Memory B cell (primary cell): ENCODE measurements around the gene UCMA.
"Not testable (repeated sequence)": the region's sequence is repeated elsewhere in the genome, so short reads cannot be mapped to it uniquely, and the experiment has no call there.

Experiments used
- ATAC-seq: fragments of 150-1000 bp; cut with Tn5 transposase; 2 replicates; pipeline ENCODE4 v1.10.0; 2021; ENCODE audit warnings: low read depth, mild to moderate bottlenecking, moderate library complexity
- DNase-seq, 2 donors: peaks; one replicate each; pipeline ENCODE4 v3.0.0; 2022; ENCODE audit warnings: low spot score in 2 of 2
- H3K27ac Mint-ChIP-seq: one replicate; pipeline ENCODE4 v1.8.0; 2022; ENCODE audit warnings: mild to moderate bottlenecking, moderate library complexity, mixed read lengths
- H3K27me3 Mint-ChIP-seq: one replicate; pipeline ENCODE4 v1.8.0; 2022; ENCODE audit warnings: mixed read lengths
- H3K36me3 Mint-ChIP-seq: one replicate; pipeline ENCODE4 v1.8.0; 2022; ENCODE audit warnings: mild to moderate bottlenecking, mixed read lengths
- H3K4me1 Mint-ChIP-seq: one replicate; pipeline ENCODE4 v1.8.0; 2022; ENCODE audit warnings: mixed read lengths
- H3K4me3 Mint-ChIP-seq: one replicate; pipeline ENCODE4 v1.8.0; 2022; ENCODE audit warnings: mild to moderate bottlenecking, moderate library complexity, mixed read lengths
- H3K9me3 Mint-ChIP-seq: one replicate; pipeline ENCODE4 v1.8.0; 2022; ENCODE audit warnings: mixed read lengths

Gene UCMA

GRCh38 chr10:13234172-13234571, at the start of gene UCMA:
Gene UCMA, minus strand, starts transcription at chr10:13234374. Its CDS starts 116 bp downstream, at chr10:13234258.
- H3K27me3 Mint-ChIP-seq: peaks cover 10% of the 10 kb centered on the region
- no peak within 1 kb of the TSS for H3K4me3 Mint-ChIP-seq
- H3K27ac Mint-ChIP-seq: no peak within 1 kb of the TSS
- no peaks in the 10 kb centered on the region for H3K4me1 Mint-ChIP-seq
- DNase-seq (no peak), ATAC-seq (no peak)
- no peaks in the 10 kb centered on the region for H3K36me3 Mint-ChIP-seq
- H3K9me3 Mint-ChIP-seq: no peaks in the 10 kb centered on the region

- not testable (repeated sequence) for H3K4me3 Mint-ChIP-seq, H3K9me3 Mint-ChIP-seq, H3K4me1 Mint-ChIP-seq, ATAC-seq, H3K36me3 Mint-ChIP-seq, DNase-seq, H3K27me3 Mint-ChIP-seq, H3K27ac Mint-ChIP-seq
Measured at GRCh38 chr10:13282348-13282747, 48.2 kb upstream of the UCMA start.

- no peaks in the 10 kb centered on the region for H3K4me1 Mint-ChIP-seq
- H3K4me3 Mint-ChIP-seq: no peak overlapping the region
- DNase-seq: no peak
- peaks cover 8% of the 10 kb centered on the region for H3K36me3 Mint-ChIP-seq
- H3K27ac Mint-ChIP-seq: no peak overlapping the region
- H3K9me3 Mint-ChIP-seq: no peaks in the 10 kb centered on the region
- no peaks in the 10 kb centered on the region for H3K27me3 Mint-ChIP-seq
- ATAC-seq: no peak
Measured at GRCh38 chr10:13276749-13277365, 42.7 kb upstream of the UCMA start.

GRCh38 chr10:13276146-13276545, 42.0 kb upstream of the UCMA start:
- DNase-seq, ATAC-seq, H3K27ac Mint-ChIP-seq, H3K9me3 Mint-ChIP-seq, H3K4me3 Mint-ChIP-seq, H3K4me1 Mint-ChIP-seq, H3K36me3 Mint-ChIP-seq, H3K27me3 Mint-ChIP-seq: not testable (repeated sequence)

GRCh38 chr10:13272164-13272571, 38.0 kb upstream of the UCMA start:
- Mint-ChIP-seq H3K4me3 (peak overlapping the region; percentile 74), H3K9me3 (no peaks in the 10 kb centered on the region), H3K4me1 (peaks cover 7% of the 10 kb centered on the region), H3K27me3 (peaks cover 5% of the 10 kb centered on the region), H3K36me3 (no peaks in the 10 kb centered on the region), H3K27ac (no peak overlapping the region)
- ATAC-seq (peak; percentile 19), DNase-seq (no peak)

- Mint-ChIP-seq H3K27me3 (peaks cover 6% of the 10 kb centered on the region), H3K36me3 (no peaks in the 10 kb centered on the region), H3K27ac (no peak overlapping the region), H3K4me3 (peak overlapping the region; percentile 74), H3K9me3 (no peaks in the 10 kb centered on the region), H3K4me1 (peaks cover 7% of the 10 kb centered on the region)
- DNase-seq (peak; percentile 34 to 35), ATAC-seq (peak; percentile 90)
Measured at GRCh38 chr10:13271552-13272163, 37.5 kb upstream of the UCMA start.

- Mint-ChIP-seq H3K27ac (no peak overlapping the region), H3K4me1 (peaks cover 7% of the 10 kb centered on the region), H3K36me3 (no peaks in the 10 kb centered on the region), H3K9me3 (no peaks in the 10 kb centered on the region), H3K27me3 (peaks cover 7% of the 10 kb centered on the region), H3K4me3 (no peak overlapping the region)
- ATAC-seq (no peak), DNase-seq (no peak)
Measured at GRCh38 chr10:13270877-13271551, 36.8 kb upstream of the UCMA start.

GRCh38 chr10:13268841-13269240, 34.7 kb upstream of the UCMA start:
- H3K4me3 Mint-ChIP-seq: no peak overlapping the region
- H3K4me1 Mint-ChIP-seq: peaks cover 7% of the 10 kb centered on the region
- no peak overlapping the region for H3K27ac Mint-ChIP-seq
- DNase-seq (no peak), ATAC-seq (no peak)
- peaks cover 13% of the 10 kb centered on the region for H3K27me3 Mint-ChIP-seq
- H3K9me3 Mint-ChIP-seq: no peaks in the 10 kb centered on the region
- H3K36me3 Mint-ChIP-seq: no peaks in the 10 kb centered on the region

- Mint-ChIP-seq H3K4me3 (no peak overlapping the region), H3K36me3 (peaks cover 1% of the 10 kb centered on the region), H3K27ac (no peak overlapping the region), H3K4me1 (peaks cover 7% of the 10 kb centered on the region), H3K27me3 (peaks cover 17% of the 10 kb centered on the region), H3K9me3 (peaks cover under 1% of the 10 kb centered on the region)
- DNase-seq: no peak
- ATAC-seq: no peak
Measured at GRCh38 chr10:13268310-13268709, 34.1 kb upstream of the UCMA start.

GRCh38 chr10:13263591-13263990, 29.4 kb upstream of the UCMA start:
- no peak overlapping the region for H3K27ac Mint-ChIP-seq
- peaks cover 4% of the 10 kb centered on the region for H3K9me3 Mint-ChIP-seq
- H3K36me3 Mint-ChIP-seq: peaks cover 7% of the 10 kb centered on the region
- ATAC-seq (no peak), DNase-seq (no peak)
- no peaks in the 10 kb centered on the region for H3K4me1 Mint-ChIP-seq
- peaks cover 23% of the 10 kb centered on the region for H3K27me3 Mint-ChIP-seq
- no peak overlapping the region for H3K4me3 Mint-ChIP-seq

GRCh38 chr10:13262433-13262832, 28.3 kb upstream of the UCMA start:
- no peak overlapping the region for H3K27ac Mint-ChIP-seq
- H3K4me1 Mint-ChIP-seq: no peaks in the 10 kb centered on the region
- H3K36me3 Mint-ChIP-seq: peaks cover 7% of the 10 kb centered on the region
- H3K9me3 Mint-ChIP-seq: peaks cover 4% of the 10 kb centered on the region
- no peak for DNase-seq
- no peak overlapping the region for H3K4me3 Mint-ChIP-seq
- H3K27me3 Mint-ChIP-seq: peaks cover 21% of the 10 kb centered on the region
- no peak for ATAC-seq

GRCh38 chr10:13257621-13258140, 23.5 kb upstream of the UCMA start:
- ATAC-seq (no peak), DNase-seq (no peak)
- Mint-ChIP-seq H3K9me3 (no peaks in the 10 kb centered on the region), H3K36me3 (peaks cover 2% of the 10 kb centered on the region), H3K4me1 (no peaks in the 10 kb centered on the region), H3K4me3 (no peak overlapping the region), H3K27me3 (peaks cover 7% of the 10 kb centered on the region), H3K27ac (no peak overlapping the region)

GRCh38 chr10:13256627-13257026, 22.5 kb upstream of the UCMA start:
- no peak for ATAC-seq
- H3K27me3 Mint-ChIP-seq: peaks cover 5% of the 10 kb centered on the region
- DNase-seq: no peak
- no peak overlapping the region for H3K4me3 Mint-ChIP-seq
- no peak overlapping the region for H3K27ac Mint-ChIP-seq
- H3K36me3 Mint-ChIP-seq: peaks cover 2% of the 10 kb centered on the region
- H3K9me3 Mint-ChIP-seq: no peaks in the 10 kb centered on the region
- H3K4me1 Mint-ChIP-seq: no peaks in the 10 kb centered on the region

- H3K27me3 Mint-ChIP-seq: peaks cover 3% of the 10 kb centered on the region
- no peaks in the 10 kb centered on the region for H3K4me1 Mint-ChIP-seq
- DNase-seq: no peak
- H3K27ac Mint-ChIP-seq: no peak overlapping the region
- H3K9me3 Mint-ChIP-seq: no peaks in the 10 kb centered on the region
- ATAC-seq: no peak
- no peaks in the 10 kb centered on the region for H3K36me3 Mint-ChIP-seq
- H3K4me3 Mint-ChIP-seq: no peak overlapping the region
Measured at GRCh38 chr10:13253726-13254125, 19.6 kb upstream of the UCMA start.
